ENCODE measurements around the gene NUDT8. TPM values are rescaled to one million over a fixed set of nuclear protein-coding genes. Genes with fewer than 3 reads are reported as not detected.
"Not testable (repeated sequence)": the region's sequence is repeated elsewhere in the genome, so short reads cannot be mapped to it uniquely, and the experiment has no call there.

NUDT8 gene
- total RNA-seq, 1 donor from 2014 or later: 6.8 TPM

GRCh38 chr11:67659651-67660165 lies 30.0 kb upstream of the NUDT8 start:
- H3K4me3 Mint-ChIP-seq (ENCODE audit: unreplicated experiment); DNase-seq (ENCODE audit: low spot score); H3K27ac Mint-ChIP-seq (ENCODE audit: unreplicated experiment); H3K9me3 Mint-ChIP-seq (ENCODE audit: unreplicated experiment); H3K36me3 Mint-ChIP-seq (ENCODE audit: low read depth, unreplicated experiment); H3K27me3 Mint-ChIP-seq (ENCODE audit: unreplicated experiment); H3K4me1 Mint-ChIP-seq (ENCODE audit: unreplicated experiment): not testable (repeated sequence)
- peak; percentile 10 for TF ChIP-seq CTCF (IDR thresholded peaks at IDR 0.05; ENCODE audit: unreplicated experiment)

- H3K4me1 Mint-ChIP-seq (ENCODE audit: unreplicated experiment): no peaks in the 10 kb centered on the region
Measured at GRCh38 chr11:67657300-67657699, 27.6 kb upstream of the NUDT8 start.

GRCh38 chr11:67656278-67656922 lies 26.7 kb upstream of the NUDT8 start:
- no peak overlapping the region for H3K4me3 Mint-ChIP-seq (ENCODE audit: unreplicated experiment)
- TF ChIP-seq CTCF (IDR thresholded peaks at IDR 0.05; ENCODE audit: unreplicated experiment): no peak
- DNase-seq (ENCODE audit: low spot score): no peak
- no peaks in the 10 kb centered on the region for H3K27me3 Mint-ChIP-seq (ENCODE audit: unreplicated experiment)
- H3K4me1 Mint-ChIP-seq (ENCODE audit: unreplicated experiment): no peaks in the 10 kb centered on the region
- H3K9me3 Mint-ChIP-seq (ENCODE audit: unreplicated experiment): no peaks in the 10 kb centered on the region
- H3K36me3 Mint-ChIP-seq (ENCODE audit: low read depth, unreplicated experiment): no peaks in the 10 kb centered on the region
- no peak overlapping the region for H3K27ac Mint-ChIP-seq (ENCODE audit: unreplicated experiment)

More at GRCh38 chr11:67657300-67657699, 27.6 kb upstream of the NUDT8 start:
- no peak for TF ChIP-seq CTCF (IDR thresholded peaks at IDR 0.05; ENCODE audit: unreplicated experiment)
- H3K27ac Mint-ChIP-seq (ENCODE audit: unreplicated experiment): no peak overlapping the region
- H3K9me3 Mint-ChIP-seq (ENCODE audit: unreplicated experiment): no peaks in the 10 kb centered on the region
- H3K4me3 Mint-ChIP-seq (ENCODE audit: unreplicated experiment): no peak overlapping the region
- H3K27me3 Mint-ChIP-seq (ENCODE audit: unreplicated experiment): no peaks in the 10 kb centered on the region
- H3K36me3 Mint-ChIP-seq (ENCODE audit: low read depth, unreplicated experiment): no peaks in the 10 kb centered on the region
- DNase-seq (ENCODE audit: low spot score): no peak

- Mint-ChIP-seq H3K27ac (ENCODE audit: unreplicated experiment) (no peak overlapping the region), H3K9me3 (ENCODE audit: unreplicated experiment) (no peaks in the 10 kb centered on the region), H3K27me3 (ENCODE audit: unreplicated experiment) (peaks cover 5% of the 10 kb centered on the region), H3K36me3 (ENCODE audit: low read depth, unreplicated experiment) (no peaks in the 10 kb centered on the region), H3K4me1 (ENCODE audit: unreplicated experiment) (no peaks in the 10 kb centered on the region), H3K4me3 (ENCODE audit: unreplicated experiment) (no peak overlapping the region)
- TF ChIP-seq CTCF (IDR thresholded peaks at IDR 0.05; ENCODE audit: unreplicated experiment): no peak
- no peak for DNase-seq (ENCODE audit: low spot score)
Measured at GRCh38 chr11:67654225-67654624, 24.5 kb upstream of the NUDT8 start.
